ENCODE results near the gene PJA2.
"Not testable (repeated sequence)": the region's sequence is repeated elsewhere in the genome, so short reads cannot be mapped to it uniquely, and the experiment has no call there.

The PJA2 gene

DNA sequence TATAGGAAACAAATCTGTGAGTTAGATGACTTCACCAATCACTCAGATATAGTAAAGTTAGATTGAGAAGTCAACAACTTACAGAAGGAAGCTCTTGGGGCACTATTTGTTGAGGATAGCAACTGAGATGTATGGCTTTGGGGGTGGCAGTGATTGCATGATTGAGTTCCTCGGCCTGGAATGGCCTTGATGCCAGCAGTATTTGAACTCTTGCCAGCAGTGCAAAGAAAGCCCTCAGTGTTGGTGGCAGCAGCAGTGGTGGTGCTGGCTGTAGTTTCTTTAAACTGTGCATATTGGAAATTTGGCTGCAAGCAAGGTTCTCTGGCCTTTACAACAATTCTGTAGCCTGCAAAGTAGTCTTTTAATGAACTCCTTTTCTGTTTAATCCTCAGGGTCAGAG is 41.4 kb upstream of the PJA2 start:
- no peak for DNase-seq (ENCODE audit: low read depth)
- TF ChIP-seq, protein P1, sequence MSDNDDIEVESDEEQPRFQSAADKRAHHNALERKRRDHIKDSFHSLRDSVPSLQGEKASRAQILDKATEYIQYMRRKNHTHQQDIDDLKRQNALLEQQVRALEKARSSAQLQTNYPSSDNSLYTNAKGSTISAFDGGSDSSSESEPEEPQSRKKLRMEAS (IDR thresholded peaks at IDR 0.05; ENCODE audit: low read depth, low read length), result no peak
- TF ChIP-seq, protein P2, sequence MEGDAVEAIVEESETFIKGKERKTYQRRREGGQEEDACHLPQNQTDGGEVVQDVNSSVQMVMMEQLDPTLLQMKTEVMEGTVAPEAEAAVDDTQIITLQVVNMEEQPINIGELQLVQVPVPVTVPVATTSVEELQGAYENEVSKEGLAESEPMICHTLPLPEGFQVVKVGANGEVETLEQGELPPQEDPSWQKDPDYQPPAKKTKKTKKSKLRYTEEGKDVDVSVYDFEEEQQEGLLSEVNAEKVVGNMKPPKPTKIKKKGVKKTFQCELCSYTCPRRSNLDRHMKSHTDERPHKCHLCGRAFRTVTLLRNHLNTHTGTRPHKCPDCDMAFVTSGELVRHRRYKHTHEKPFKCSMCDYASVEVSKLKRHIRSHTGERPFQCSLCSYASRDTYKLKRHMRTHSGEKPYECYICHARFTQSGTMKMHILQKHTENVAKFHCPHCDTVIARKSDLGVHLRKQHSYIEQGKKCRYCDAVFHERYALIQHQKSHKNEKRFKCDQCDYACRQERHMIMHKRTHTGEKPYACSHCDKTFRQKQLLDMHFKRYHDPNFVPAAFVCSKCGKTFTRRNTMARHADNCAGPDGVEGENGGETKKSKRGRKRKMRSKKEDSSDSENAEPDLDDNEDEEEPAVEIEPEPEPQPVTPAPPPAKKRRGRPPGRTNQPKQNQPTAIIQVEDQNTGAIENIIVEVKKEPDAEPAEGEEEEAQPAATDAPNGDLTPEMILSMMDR (IDR thresholded peaks at IDR 0.05; ENCODE audit: low read depth, low read length), result no peak
- TF ChIP-seq MYC (IDR thresholded peaks at IDR 0.05; ENCODE audit: low read depth, low read length), result no peak
- no peak for TF ChIP-seq POLR2A (IDR thresholded peaks at IDR 0.05; ENCODE audit: extremely low read depth, insufficient read length)
- H3K4me3 ChIP-seq (ENCODE audit: low read depth, low read length), result no peak overlapping the region

DNA sequence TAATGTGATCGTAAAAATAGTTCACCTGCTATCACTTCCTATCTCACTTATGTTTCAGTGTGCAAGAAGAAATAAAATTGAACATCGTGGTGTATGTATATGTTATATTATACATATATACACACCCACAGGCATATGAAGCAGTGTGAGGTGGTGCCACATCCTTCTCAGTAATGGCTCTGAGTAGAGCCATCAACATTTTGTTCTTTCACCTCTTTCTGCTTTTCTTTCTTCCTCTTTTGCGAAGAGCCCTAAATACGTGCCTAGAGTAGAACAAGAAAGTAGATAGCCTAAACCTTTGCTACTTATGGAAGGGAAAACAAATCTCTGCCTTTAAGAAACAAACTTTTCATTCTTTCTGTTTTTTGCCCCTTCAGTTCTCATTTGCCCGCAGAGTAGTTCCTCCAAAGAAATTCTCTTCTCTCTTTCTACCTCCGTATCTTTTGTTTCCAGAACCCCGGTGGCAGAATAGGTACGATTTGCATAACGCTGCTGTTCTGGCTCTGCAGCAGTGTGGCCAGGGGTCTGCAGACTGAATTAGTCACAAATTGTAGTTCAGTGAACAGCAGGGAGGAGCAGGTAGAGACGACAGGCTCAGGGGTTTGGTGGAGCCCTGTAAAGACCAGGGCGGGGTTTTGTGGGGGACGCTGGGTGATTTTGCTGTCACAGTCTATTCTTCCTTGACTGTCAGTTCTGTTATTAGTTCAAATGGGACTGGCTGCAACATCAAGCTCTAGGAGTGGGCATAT is 40.5 kb upstream of the PJA2 start:
- TF ChIP-seq, protein P1 (IDR thresholded peaks at IDR 0.05; ENCODE audit: low read depth, low read length), result no peak
- TF ChIP-seq, protein P2 (IDR thresholded peaks at IDR 0.05; ENCODE audit: low read depth, low read length), result no peak
- no peak for TF ChIP-seq POLR2A (IDR thresholded peaks at IDR 0.05; ENCODE audit: extremely low read depth, insufficient read length)
- TF ChIP-seq MYC (IDR thresholded peaks at IDR 0.05; ENCODE audit: low read depth, low read length), result no peak
- no peak for DNase-seq (ENCODE audit: low read depth)
- no peak overlapping the region for H3K4me3 ChIP-seq (ENCODE audit: low read depth, low read length)

DNA sequence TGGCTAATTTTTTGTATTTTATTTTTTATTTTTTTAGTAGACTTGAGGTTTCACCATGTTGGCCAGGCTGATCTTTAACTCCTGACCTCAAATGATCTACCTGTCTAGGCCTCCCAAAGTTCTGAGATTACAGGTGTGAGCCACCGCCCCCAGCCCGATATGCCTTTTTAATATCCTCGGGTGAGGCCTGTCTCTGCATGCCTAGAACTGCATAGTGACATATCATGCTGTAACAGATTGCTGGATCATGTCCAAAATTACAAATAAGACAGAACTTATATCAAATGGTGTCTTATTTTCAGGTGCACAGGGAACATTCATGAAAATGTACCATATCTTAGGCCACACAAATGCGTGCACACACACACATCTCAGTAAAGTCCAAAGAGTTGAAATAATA is 39.1 kb upstream of the PJA2 start:
- H3K4me3 ChIP-seq (ENCODE audit: low read depth, low read length), result no peak overlapping the region
- no peak for TF ChIP-seq MYC (IDR thresholded peaks at IDR 0.05; ENCODE audit: low read depth, low read length)
- no peak for DNase-seq (ENCODE audit: low read depth)

DNA sequence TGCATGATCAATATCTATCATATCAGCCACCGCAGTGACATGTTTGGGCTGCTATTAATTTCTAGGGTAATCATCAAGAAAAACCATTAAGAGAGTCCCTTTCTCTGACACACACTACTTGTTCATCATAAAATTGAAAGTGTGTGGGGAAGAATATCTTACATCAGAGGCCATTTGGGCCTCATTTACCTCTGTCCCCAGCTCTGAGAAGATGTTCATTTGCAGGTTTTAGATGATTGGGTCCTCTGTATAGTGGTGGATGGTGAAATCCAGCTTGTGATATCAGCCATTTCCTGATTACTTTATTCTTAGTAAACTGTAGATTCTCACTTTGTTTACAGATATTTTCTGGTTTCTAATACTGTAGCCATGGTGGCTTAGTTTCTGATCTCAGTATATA is 29.8 kb upstream of the PJA2 start:
- no peak for DNase-seq (ENCODE audit: low read depth)
- TF ChIP-seq, protein P1 (IDR thresholded peaks at IDR 0.05; ENCODE audit: low read depth, low read length), result no peak
- TF ChIP-seq, protein P2 (IDR thresholded peaks at IDR 0.05; ENCODE audit: low read depth, low read length), result no peak
- TF ChIP-seq MYC (IDR thresholded peaks at IDR 0.05; ENCODE audit: low read depth, low read length) (no peak), POLR2A (IDR thresholded peaks at IDR 0.05; ENCODE audit: extremely low read depth, insufficient read length) (no peak)
- no peak overlapping the region for H3K4me3 ChIP-seq (ENCODE audit: low read depth, low read length)

DNA sequence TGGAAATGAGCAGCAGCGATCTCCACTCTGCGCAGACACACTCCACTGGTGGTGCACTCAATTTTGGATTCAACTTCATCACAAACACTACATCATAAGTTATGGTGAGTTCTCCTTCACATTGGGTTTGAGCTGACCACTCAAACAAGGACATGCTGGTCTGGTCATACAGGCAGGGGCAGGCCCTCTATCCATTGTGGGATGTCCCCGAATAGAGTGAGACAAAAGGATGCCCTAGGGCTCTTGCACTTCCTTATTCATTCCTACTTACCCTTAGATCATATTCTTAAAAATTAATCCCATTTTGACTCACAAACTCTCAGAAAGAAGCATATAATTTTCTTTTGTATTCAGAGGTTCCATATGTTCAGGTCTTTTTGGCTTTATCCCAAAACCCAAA is 16.3 kb upstream of the PJA2 start:
- H3K4me3 ChIP-seq (ENCODE audit: low read depth, low read length), result no peak overlapping the region
- no peak for DNase-seq (ENCODE audit: low read depth)
- no peak for TF ChIP-seq MYC (IDR thresholded peaks at IDR 0.05; ENCODE audit: low read depth, low read length)
- TF ChIP-seq, protein P2 (IDR thresholded peaks at IDR 0.05; ENCODE audit: low read depth, low read length), result no peak
- TF ChIP-seq POLR2A (IDR thresholded peaks at IDR 0.05; ENCODE audit: extremely low read depth, insufficient read length), result no peak
- TF ChIP-seq, protein P1 (IDR thresholded peaks at IDR 0.05; ENCODE audit: low read depth, low read length), result no peak

DNA sequence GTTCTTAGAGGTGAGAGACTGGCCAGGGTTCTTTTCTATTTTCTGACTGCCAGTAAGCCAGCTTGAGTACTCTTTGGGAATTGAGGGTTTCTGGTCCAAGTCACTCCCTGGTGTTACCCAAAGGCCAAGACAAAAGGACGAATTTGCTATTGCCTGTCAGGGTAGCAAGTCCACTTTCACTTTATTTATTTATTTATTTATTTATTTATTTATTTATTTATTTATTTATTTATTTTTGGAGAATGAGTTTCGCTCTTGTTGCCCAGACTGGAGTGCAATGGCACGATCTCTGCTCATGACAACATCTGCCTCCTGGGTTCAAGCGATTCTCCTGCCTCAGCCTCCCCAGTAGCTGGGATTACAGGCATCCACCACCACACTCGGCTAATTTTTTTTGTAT is 15.7 kb upstream of the PJA2 start:
- not testable (repeated sequence) for H3K4me3 ChIP-seq (ENCODE audit: low read depth, low read length)

DNA sequence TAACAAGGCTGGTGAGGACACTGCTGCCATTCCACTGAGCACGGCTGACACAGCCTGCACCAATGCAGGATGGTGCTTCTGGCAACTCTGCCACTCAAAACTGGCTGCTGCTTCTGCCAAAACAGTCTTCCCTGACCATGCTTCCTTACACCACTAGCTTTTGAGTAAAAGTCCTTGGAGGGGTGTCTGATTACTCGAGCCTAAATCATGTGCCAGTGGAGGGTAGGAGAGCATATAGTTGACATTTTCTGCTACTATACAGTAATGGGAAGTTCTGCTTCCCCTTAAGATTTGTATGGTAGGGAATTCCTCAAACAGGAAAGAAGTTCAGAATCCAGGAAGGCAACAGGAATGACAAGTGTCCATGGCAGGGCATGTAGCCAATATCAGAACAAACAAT is 12.2 kb upstream of the PJA2 start:
- no peak for DNase-seq (ENCODE audit: low read depth)
- TF ChIP-seq, protein P1 (IDR thresholded peaks at IDR 0.05; ENCODE audit: low read depth, low read length), result no peak
- TF ChIP-seq, protein P2 (IDR thresholded peaks at IDR 0.05; ENCODE audit: low read depth, low read length), result no peak
- no peak for TF ChIP-seq POLR2A (IDR thresholded peaks at IDR 0.05; ENCODE audit: extremely low read depth, insufficient read length)
- no peak for TF ChIP-seq MYC (IDR thresholded peaks at IDR 0.05; ENCODE audit: low read depth, low read length)
- no peak overlapping the region for H3K4me3 ChIP-seq (ENCODE audit: low read depth, low read length)

More for the DNA sequence above, 15.7 kb upstream of the PJA2 start:
- not testable (repeated sequence) for DNase-seq (ENCODE audit: low read depth)
